DMS 273 (cell line): ENCODE results near the gene MAP2K2.

Experiments
- DNase-seq: peaks from one replicate; lab custom pipeline; 2025; ENCODE audit not compliant: unreplicated experiment; lab: John Stamatoyannopoulos, UW

Gene MAP2K2

GRCh38 chr19:4100647-4101495 is 23.1 kb downstream of the MAP2K2 start:
- no peak for DNase-seq

- no peak for DNase-seq
These were observed 24.7 kb downstream of the MAP2K2 start for GRCh38 chr19:4099041-4099764.

- DNase-seq, result no peak
These were observed 25.4 kb downstream of the MAP2K2 start for GRCh38 chr19:4098493-4098892.

- DNase-seq, result no peak
These were observed 26.4 kb downstream of the MAP2K2 start for GRCh38 chr19:4097501-4097900.

GRCh38 chr19:4096049-4096892 is 27.7 kb downstream of the MAP2K2 start:
- no peak for DNase-seq

GRCh38 chr19:4095488-4095844 is 28.5 kb downstream of the MAP2K2 start:
- no peak for DNase-seq

GRCh38 chr19:4094761-4095487 is 29.0 kb downstream of the MAP2K2 start:
- DNase-seq, result no peak

GRCh38 chr19:4094291-4094690 is 29.6 kb downstream of the MAP2K2 start:
- no peak for DNase-seq

GRCh38 chr19:4093643-4094175 is 30.2 kb downstream of the MAP2K2 start:
- DNase-seq, result no peak

- DNase-seq, result no peak
These were observed 33.3 kb downstream of the MAP2K2 start for GRCh38 chr19:4090356-4091220.

GRCh38 chr19:4089946-4090345 is 34.0 kb downstream of the MAP2K2 start:
- DNase-seq, result no peak

GRCh38 chr19:4089400-4089908 is 34.5 kb downstream of the MAP2K2 start:
- DNase-seq, result no peak

- no peak for DNase-seq
These were observed 34.9 kb downstream of the MAP2K2 start for GRCh38 chr19:4088975-4089374.

GRCh38 chr19:4087787-4088679 is 35.9 kb downstream of the MAP2K2 start:
- DNase-seq, result no peak

- DNase-seq, result no peak
These were observed 37.5 kb downstream of the MAP2K2 start for GRCh38 chr19:4086411-4086867.

GRCh38 chr19:4084547-4084877 is 39.4 kb downstream of the MAP2K2 start:
- DNase-seq, result no peak

GRCh38 chr19:4083677-4084546 is 40.0 kb downstream of the MAP2K2 start:
- DNase-seq, result no peak

GRCh38 chr19:4082172-4082571 is 41.8 kb downstream of the MAP2K2 start:
- no peak for DNase-seq
